ENCODE data around the gene GAPDHS. TPM values are rescaled to one million over a fixed set of nuclear protein-coding genes. Genes with fewer than 3 reads are reported as not detected.

Gene GAPDHS
- total and polyA plus RNA-seq, 2 of the 4 experiments (the other 2 are of a cell fraction), result not detected

DNA sequence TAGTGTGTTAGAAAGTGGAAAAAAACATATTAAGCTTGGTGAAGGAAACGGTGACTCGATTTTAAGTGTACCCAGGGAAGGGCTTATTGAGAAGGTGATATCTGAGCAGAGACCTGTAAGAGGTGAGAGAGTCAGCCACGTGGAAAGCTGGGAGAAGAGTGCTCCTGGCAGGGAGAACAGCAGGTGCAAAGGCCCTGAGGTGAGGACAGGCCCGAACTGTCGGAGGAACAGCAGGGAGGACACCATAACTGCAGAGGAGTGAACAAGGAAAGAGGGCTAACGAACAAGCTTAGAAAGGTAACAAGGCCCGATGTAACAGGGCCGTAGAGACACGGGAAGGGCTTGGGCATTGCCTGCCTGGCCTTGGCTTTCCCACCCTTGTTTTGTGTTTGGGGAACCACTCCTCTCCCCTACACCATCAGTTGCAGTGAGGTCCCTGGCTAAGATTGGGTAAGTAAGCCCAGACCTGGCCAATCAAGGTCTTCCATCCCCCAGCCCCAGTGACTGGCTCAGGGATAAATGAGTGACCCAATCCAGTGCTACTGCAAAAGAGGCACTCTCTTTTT lies 22.9 kb downstream of the GAPDHS start:
- ChIA-PET POLR2A (ENCODE audit: unreplicated experiment) (no interaction called here), CTCF (no interaction called here)
- H3K14ac ChIP-seq (replicated peaks; ENCODE audit: low read depth, low read length), result no peak overlapping the region
- H3K4me3 ChIP-seq (ENCODE audit: insufficient read depth, low read depth, low read length), result no peak overlapping the region
- H2BK5ac ChIP-seq (ENCODE audit: low read depth, low read length, poor library complexity, severe bottlenecking), result no peak overlapping the region
- BruUV-seq (replicated peaks), result no TSS peak
- H4K20me1 ChIP-seq (ENCODE audit: insufficient read depth, low read length), result no peaks in the 10 kb centered on the region
- no peak overlapping the region for H3K23ac ChIP-seq (ENCODE audit: low read depth, low read length)
- H4K5ac ChIP-seq (ENCODE audit: low read depth, low read length), result no peak overlapping the region
- no peaks in the 10 kb centered on the region for H3K9me3 ChIP-seq (ENCODE audit: control insufficient read depth, insufficient read depth, low read length)
- no peaks in the 10 kb centered on the region for H3K4me1 ChIP-seq (ENCODE audit: control insufficient read depth, insufficient read depth, low read length)
- no peak overlapping the region for H2AK9ac ChIP-seq (replicated peaks; ENCODE audit: low read depth, low read length, poor library complexity)
- H4K8ac ChIP-seq (ENCODE audit: low read depth in 2 of 2, low read length in 2 of 2), result no peak overlapping the region
- no peak overlapping the region for H3K56ac ChIP-seq (ENCODE audit: extremely low read depth, insufficient read depth, low read length)
- no peaks in the 10 kb centered on the region for H3K79me1 ChIP-seq (ENCODE audit: low read depth in 1 of 2, low read length in 2 of 2)
- H3K27ac ChIP-seq (ENCODE audit: insufficient read depth, low read length), result no peak overlapping the region
- no peak overlapping the region for H3K4ac ChIP-seq (ENCODE audit: low read depth, low read length)
- dilution Hi-C loops (cut with HindIII; ENCODE audit: low sequenced_read_pairs, unreplicated experiment), result no loop called here
- TF ChIP-seq RCOR1 (IDR thresholded peaks at IDR 0.05; ENCODE audit: insufficient replicate concordance, low read length), result no peak
- no peak for TF ChIP-seq FOS (IDR thresholded peaks at IDR 0.05; ENCODE audit: low read depth, low read length)
- no peak for TF ChIP-seq MAZ (IDR thresholded peaks at IDR 0.05; ENCODE audit: borderline replicate concordance, low read depth, low read length)
- TF ChIP-seq BHLHE40 (IDR thresholded peaks at IDR 0.05; ENCODE audit: low read depth, low read length), result no peak
- intact Hi-C loops (cut with micrococcal nuclease), result no loop called here
- WGBS, 2 experiments (ENCODE audit: extremely low coverage in 2 of 2, insufficient read length in 1 of 2), result 81% methylated on average over 6 of the region's 9 CpGs; no CpG with 5 or more reads in 1 of the 2 experiments
- no peaks in the 10 kb centered on the region for H3K36me3 ChIP-seq (ENCODE audit: control insufficient read depth, insufficient read depth, low read length)
- no peak overlapping the region for H2BK15ac ChIP-seq (ENCODE audit: low read depth, low read length)
- no peak for ATAC-seq (ENCODE audit: low read depth)
- no peak overlapping the region for H4K91ac ChIP-seq (ENCODE audit: insufficient read depth, low read depth, low read length)
- H3K9ac ChIP-seq (ENCODE audit: low read depth, low read length), result no peak overlapping the region
- no peak overlapping the region for H3K4me2 ChIP-seq (ENCODE audit: low read depth, low read length)
- no peak overlapping the region for H2BK20ac ChIP-seq (ENCODE audit: low read depth, low read length)
- H3K27me3 ChIP-seq (ENCODE audit: control insufficient read depth, insufficient read depth, low read length), result peaks cover 42% of the 10 kb centered on the region
- H2AFZ ChIP-seq (replicated peaks; ENCODE audit: low read length, poor library complexity), result no peak overlapping the region
- DNase-seq, result no peak
- no peak overlapping the region for H2BK120ac ChIP-seq (ENCODE audit: low read depth, low read length)
- H2AK5ac ChIP-seq (ENCODE audit: low read depth, low read length), result no peak overlapping the region
- in situ Hi-C loops (cut with MboI; ENCODE audit: low sequenced_read_pairs), result no loop called here
- 0 out of 2 replicates have a peak, but pooled peaks cover 3% of the 10 kb centered on the region for H3K9me1 ChIP-seq (ENCODE audit: insufficient read depth, low read length)
- H3K18ac ChIP-seq (ENCODE audit: low read depth, low read length), result no peak overlapping the region
